ENCODE results near the gene TSPAN14. TPM values are rescaled to one million over a fixed set of nuclear protein-coding genes. Genes with fewer than 3 reads are reported as not detected.

Gene TSPAN14
- total RNA-seq, 2 donors from 2014 or later, result 83.5 to 91.7 TPM

GRCh38 chr10:80522756-80523363 lies 68.8 kb downstream of the TSPAN14 start:
- no peaks in the 10 kb centered on the region for H3K36me3 ChIP-seq
- H3K4me3 ChIP-seq, result no peak overlapping the region
- DNase-seq, result no peak
- no peak overlapping the region for H3K9ac ChIP-seq (ENCODE audit: low read depth in 2 of 2, low read length in 2 of 2)
- intact Hi-C loops (cut with DNase I), result no loop called here
- no peaks in the 10 kb centered on the region for H3K9me3 ChIP-seq
- H3K27me3 ChIP-seq, result no peaks in the 10 kb centered on the region
- no peak overlapping the region for H3K27ac ChIP-seq
- no peaks in the 10 kb centered on the region for H3K4me1 ChIP-seq
- TF ChIP-seq CTCF (IDR thresholded peaks at IDR 0.05), result no peak

GRCh38 chr10:80523773-80524172 lies 69.7 kb downstream of the TSPAN14 start:
- H3K4me3 ChIP-seq, result no peak overlapping the region
- H3K9me3 ChIP-seq, result no peaks in the 10 kb centered on the region
- H3K9ac ChIP-seq (ENCODE audit: low read depth in 2 of 2, low read length in 2 of 2), result no peak overlapping the region
- TF ChIP-seq CTCF (IDR thresholded peaks at IDR 0.05), result no peak
- intact Hi-C loops (cut with DNase I), result no loop called here
- no peak for DNase-seq
- no peaks in the 10 kb centered on the region for H3K36me3 ChIP-seq
- H3K27ac ChIP-seq, result no peak overlapping the region
- no peaks in the 10 kb centered on the region for H3K27me3 ChIP-seq
- H3K4me1 ChIP-seq, result no peaks in the 10 kb centered on the region

- H3K9me3 ChIP-seq, result no peaks in the 10 kb centered on the region
- no peak overlapping the region for H3K27ac ChIP-seq
- intact Hi-C loops (cut with DNase I), result no loop called here
- no peak overlapping the region for H3K4me3 ChIP-seq
- no peaks in the 10 kb centered on the region for H3K36me3 ChIP-seq
- DNase-seq, result no peak
- no peak overlapping the region for H3K9ac ChIP-seq (ENCODE audit: low read depth in 2 of 2, low read length in 2 of 2)
- TF ChIP-seq CTCF (IDR thresholded peaks at IDR 0.05), result no peak
- no peaks in the 10 kb centered on the region for H3K27me3 ChIP-seq
- no peaks in the 10 kb centered on the region for H3K4me1 ChIP-seq
Observed at GRCh38 chr10:80524190-80524909, 70.2 kb downstream of the TSPAN14 start.

GRCh38 chr10:80526218-80526617 lies 72.1 kb downstream of the TSPAN14 start:
- Histone ChIP-seq H3K27ac (no peak overlapping the region), H3K4me3 (no peak overlapping the region), H3K9ac (ENCODE audit: low read depth in 2 of 2, low read length in 2 of 2) (no peak overlapping the region), H3K9me3 (no peaks in the 10 kb centered on the region), H3K27me3 (no peaks in the 10 kb centered on the region), H3K4me1 (no peaks in the 10 kb centered on the region), H3K36me3 (no peaks in the 10 kb centered on the region)
- no peak for TF ChIP-seq CTCF (IDR thresholded peaks at IDR 0.05)
- intact Hi-C loops (cut with DNase I), result no loop called here
- no peak for DNase-seq

GRCh38 chr10:80526742-80527141 lies 72.6 kb downstream of the TSPAN14 start:
- Histone ChIP-seq H3K27me3 (no peaks in the 10 kb centered on the region), H3K36me3 (no peaks in the 10 kb centered on the region), H3K9me3 (no peaks in the 10 kb centered on the region), H3K4me1 (no peaks in the 10 kb centered on the region), H3K4me3 (no peak overlapping the region), H3K27ac (no peak overlapping the region), H3K9ac (ENCODE audit: low read depth in 2 of 2, low read length in 2 of 2) (no peak overlapping the region)
- no peak for DNase-seq
- intact Hi-C loops (cut with DNase I), result no loop called here
- TF ChIP-seq CTCF (IDR thresholded peaks at IDR 0.05), result no peak

Data from colonic mucosa (tissue), 4 donors.